ENCODE measurements around the gene PARL. TPM values are rescaled to one million over a fixed set of nuclear protein-coding genes. Genes with fewer than 3 reads are reported as not detected.

The PARL gene
- polyA plus RNA-seq, 3 donors = 51.4 to 57.0 (median 55.0) TPM

DNA sequence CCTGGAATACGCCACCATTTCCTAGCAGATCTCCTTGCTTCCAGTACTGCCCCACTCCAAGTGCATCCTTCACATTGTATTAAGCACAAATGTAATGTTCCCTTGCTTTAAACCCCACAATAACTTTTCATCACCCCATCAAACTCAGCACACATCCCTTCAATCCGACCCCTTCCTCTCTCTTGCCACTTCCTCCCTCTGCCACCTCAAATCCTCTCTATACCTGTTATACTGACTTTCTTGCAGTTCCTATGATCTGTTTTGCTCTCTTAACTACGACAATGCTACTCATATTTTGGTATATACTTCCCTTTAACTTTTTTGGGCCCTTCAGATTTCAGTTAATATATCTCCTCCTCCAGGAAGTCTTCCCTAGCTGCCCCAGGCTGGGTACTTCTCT, 14.1 kb downstream of the PARL start:
- no peak for DNase-seq

DNA sequence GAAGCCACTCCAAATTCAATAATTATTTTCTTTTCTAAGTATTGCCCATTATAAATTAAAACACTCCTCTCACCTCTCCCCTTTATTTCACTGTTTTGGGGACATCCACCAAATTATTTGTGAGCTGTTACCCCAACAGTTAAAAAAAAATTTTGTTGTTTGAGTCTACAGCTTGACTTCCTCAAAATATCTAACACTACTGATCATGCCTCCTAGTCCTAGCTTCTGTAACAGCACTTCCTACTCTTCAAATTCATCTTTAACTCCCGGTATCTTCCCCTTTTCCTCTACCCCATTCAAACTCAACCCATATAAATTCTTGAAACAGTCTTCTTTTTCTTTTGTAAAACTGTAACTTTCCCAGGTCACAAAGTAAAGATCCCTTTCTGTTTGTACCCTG, 15.9 kb downstream of the PARL start:
- no peak for DNase-seq

DNA sequence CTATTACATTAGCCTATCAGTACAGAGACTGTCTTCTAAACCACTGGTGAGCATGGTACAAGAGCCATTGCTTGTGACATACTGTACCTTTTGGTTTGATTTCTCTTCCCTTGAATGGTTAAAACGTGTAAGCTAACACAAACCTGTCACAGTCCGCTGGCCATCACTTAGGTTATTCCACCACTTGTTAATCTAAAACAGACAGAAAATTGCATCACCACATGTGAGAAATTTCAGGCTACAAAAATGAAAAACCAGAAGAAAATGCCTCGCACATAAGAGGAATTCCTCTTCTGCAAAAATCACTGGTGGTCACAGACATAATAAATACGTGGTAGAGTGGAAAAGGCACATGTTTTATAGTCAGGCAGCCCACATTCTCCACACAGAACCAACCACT, 22.1 kb downstream of the PARL start:
- DNase-seq = no peak

DNA sequence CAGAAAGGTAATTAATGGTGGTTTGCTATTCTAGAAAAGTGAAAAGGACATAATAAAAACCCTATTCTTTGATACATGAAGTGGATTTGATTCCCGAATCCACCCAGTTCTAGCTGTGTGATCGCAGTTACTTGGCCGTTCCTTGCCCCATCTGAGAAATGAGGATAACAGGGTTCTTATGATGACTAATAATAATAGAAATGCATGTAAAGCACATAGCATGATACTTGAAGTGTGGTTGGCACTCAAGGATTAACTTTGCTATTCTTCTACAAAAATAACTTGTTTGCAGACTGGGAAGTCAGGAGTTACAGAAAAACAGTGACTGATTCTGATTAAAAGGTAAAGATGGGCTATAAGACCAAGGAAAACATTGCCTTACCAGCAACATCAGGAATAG, 26.8 kb downstream of the PARL start:
- DNase-seq = no peak

DNA sequence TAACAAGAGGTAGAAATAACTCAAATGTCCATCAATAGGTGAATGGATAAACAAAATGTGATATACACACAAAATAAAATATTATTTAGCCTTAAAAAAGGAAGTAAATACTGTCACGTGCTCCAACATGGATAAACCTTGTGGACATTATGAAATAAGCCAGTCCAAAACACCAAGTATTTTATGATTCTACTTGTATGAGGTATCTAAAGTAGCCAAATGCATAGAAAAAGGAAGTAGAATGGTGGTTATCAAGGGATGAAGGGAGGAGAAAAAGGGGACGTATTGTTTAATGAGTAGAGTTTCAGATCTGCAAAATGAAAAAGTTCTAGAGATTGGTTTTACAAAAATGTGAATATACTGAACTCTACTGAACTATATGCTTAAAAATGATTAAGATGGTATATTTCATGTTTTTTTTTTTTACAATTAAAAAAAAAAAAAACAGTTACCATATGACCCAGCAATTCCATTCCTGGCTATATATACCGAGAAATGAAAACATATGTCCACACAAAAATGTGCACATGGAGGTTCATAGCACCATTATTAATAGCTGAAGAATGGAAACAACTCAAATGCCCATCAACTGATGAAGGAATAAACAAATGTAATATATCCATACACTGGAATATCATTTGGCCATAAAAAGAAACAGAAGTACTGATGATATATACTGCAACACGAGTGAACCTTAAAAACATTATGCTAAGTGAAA, 30.2 kb downstream of the PARL start:
- no peak for DNase-seq

DNA sequence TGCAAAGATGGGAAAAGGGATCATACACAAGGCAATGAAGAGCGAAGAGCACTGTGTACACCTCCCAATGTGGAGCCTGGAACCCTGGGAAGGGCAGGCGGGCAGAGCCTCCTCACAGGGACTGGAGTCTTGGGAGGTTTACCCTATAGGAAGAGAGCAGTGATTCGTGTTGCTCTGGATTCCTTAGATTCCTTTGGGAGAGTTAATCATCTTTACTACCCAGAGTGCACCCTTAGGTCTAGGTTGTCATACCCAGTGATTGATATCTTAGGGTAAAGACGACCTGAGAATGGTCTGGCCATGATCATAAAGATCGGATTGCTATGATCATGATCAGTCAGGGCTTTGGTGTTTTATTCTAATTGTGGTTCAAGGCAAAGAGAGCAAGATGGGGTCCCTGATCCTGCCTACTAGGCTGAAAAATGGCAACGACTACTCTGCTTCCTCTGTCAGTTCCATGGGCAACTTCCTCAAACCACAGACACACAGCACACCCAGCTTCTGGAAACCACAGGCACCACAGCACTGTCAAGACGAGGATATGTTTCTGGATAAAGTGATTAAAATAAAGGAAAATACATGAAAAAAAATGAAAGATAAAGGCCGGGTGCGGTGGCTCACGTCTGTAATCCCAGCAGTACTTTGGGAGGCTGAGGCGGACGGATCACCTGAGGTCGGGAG, 38.9 kb downstream of the PARL start:
- no peak for DNase-seq

DNA sequence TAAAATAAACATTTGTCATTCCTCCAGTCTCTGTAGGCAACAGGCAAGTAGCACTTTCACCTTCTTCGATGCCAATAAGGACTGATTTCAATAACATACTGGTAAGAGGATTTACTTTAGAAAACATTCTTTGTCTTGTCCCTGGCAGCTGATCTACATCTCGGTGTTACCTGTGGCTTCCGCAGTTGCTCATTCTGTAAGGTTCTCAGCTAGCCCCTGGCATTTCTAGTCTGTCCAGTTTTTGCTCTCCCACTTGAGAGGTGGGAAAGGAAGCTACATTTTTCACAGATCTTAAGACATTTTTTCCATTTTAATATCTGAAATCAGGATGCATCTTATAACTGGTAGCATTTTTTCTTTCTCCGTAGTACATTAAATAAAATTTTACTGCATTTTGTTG, 39.6 kb downstream of the PARL start:
- DNase-seq = no peak

DNA sequence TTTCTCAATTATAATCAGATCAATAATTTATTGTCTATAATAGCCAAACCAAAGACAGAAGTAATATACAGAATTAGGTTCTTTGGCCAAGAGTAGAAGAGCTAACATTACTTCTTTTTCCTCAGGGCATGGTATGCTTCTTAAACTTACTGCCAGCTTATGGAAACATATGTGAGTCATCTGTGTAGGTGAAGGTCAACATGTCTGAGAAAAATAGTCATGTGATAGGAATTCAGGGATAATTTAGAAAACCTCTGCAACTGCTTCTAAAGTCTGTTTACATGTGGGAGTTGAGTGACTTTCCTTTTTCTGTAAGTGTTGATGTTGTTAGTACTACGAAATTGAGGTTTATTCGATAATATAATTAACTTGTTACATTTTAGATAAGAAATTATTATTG, 40.1 kb downstream of the PARL start:
- no peak for DNase-seq

DNA sequence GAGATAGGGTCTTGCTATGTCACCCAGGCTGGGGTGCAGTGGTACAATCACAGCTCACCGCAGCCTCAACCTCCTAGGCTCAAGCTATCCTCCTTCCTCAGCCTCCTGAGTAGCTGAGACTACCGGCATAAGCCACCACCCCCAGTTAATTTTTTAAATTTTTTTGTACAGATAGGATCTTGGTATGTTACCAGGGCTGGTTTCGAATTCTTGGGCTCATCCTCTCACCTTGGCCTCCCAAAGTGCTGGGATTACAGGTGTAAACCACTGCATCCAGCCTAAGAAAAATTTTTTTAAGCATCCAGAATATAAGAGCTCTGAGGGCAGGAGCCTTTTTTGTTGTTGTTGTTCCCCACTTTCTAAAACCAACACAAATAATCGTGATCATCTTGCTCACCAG, 44.9 kb downstream of the PARL start:
- no peak for DNase-seq

DNA sequence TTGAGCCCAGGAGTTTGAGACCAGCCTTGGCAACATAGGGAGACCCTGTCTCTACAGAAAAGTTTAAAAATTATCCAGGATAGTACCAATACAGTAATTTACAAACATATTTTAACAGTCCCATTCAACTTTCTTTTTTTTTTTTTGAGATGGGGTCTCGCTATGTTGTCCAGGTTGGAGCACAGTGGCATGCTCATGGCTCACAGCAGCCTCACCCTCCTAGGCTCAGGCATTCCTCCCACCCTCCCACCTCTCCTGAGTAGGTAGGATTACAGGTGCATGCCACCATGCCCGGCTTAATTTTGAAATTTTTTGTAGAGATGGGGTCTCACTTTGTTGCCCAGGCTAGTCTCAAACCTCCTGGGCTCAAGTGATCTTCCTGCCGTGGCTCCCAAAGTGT, 46.8 kb downstream of the PARL start:
- DNase-seq = no peak

DNA sequence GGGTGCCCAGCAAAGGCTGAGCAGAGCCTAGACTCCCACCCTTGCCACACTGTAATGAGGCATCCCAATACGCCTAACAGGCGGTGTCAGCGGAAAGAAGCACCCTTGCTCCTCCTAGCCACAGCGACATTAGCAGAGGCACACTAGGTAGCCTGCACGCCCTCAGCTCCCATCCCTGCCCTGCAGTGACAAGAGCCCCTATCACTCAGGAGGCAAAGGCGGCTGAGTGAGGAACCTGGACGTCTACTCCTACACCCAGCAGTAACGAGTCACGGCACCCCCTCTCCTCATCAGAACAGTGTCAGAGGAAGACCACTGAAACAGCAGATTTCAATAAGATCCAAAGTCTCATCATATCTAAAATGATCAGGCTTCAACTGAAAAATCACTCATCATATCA, 47.3 kb downstream of the PARL start:
- DNase-seq = no peak

DNA sequence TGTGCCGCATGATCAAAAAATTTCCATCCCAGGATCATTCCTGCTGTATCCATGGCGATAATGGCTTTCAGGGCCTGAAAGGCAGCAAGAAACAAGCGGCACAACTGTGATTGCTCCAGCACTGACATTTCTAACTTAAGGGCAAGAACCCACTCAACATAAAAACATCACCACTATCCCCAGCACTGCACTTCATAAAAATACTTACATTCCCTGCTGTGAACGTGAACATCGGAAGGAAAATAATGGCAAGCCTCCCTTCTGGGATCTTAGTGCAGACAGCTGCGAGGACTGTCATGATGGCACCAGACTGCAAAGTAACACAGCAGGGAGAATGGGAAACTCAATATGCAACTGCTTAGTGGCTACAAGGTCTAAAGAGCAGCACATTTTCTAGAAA, 51.2 kb downstream of the PARL start:
- no peak for DNase-seq

DNA sequence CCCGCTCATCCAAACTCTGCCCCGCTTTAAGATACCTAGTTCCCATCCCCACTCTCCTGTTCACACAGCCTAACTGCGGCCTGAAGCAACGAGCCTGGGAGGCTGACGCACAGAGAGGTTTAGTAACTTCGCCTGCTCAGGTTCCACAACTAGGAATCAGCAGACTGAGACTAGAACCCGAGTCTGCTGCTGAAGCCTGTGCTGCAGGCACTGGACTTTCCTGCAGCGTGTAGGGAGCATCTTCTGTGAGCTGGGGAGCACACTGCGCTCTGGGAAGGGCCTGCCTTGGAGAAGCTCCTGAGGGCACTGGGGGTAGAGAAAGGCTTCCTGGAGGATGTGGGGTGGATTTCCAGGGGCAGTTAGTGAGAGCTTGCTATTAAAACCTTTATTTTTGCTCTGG, 54.5 kb downstream of the PARL start:
- no peak for DNase-seq

DNA sequence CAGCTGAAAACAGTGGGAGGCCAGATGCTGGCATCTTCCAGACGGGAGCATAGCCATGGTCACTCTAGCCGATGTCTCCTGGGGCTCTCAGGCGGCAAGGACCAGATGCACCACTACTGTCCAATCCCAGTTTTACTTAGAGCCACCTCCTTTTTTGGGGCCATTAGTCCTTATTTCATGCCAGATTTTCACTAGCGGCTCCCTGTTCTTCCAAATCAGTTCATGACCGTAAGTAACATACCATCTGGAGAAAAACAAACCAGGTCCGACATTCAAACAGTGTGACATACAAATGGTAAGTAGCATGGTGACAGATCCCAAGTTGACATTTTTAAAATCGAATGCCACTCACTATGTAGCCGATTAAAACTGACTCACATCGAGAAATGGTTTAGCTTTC, 55.2 kb downstream of the PARL start:
- no peak for DNase-seq

DNA sequence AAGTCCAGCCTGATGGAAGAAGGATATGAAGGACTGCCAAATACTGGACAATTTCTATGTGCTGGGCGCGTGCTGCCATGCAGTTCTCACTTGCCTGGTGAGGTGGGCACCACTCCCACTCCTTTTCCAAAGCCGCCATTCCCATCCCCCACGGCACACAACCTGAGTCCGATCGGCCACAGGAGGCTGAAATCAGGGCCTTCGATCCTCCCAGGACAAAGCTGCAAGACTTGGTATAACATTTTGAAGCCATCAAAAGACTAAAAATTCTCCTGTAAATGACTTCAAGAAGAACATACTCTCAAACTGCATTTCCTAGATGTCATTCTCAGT, 56.2 kb downstream of the PARL start:
- no peak for DNase-seq

DNA sequence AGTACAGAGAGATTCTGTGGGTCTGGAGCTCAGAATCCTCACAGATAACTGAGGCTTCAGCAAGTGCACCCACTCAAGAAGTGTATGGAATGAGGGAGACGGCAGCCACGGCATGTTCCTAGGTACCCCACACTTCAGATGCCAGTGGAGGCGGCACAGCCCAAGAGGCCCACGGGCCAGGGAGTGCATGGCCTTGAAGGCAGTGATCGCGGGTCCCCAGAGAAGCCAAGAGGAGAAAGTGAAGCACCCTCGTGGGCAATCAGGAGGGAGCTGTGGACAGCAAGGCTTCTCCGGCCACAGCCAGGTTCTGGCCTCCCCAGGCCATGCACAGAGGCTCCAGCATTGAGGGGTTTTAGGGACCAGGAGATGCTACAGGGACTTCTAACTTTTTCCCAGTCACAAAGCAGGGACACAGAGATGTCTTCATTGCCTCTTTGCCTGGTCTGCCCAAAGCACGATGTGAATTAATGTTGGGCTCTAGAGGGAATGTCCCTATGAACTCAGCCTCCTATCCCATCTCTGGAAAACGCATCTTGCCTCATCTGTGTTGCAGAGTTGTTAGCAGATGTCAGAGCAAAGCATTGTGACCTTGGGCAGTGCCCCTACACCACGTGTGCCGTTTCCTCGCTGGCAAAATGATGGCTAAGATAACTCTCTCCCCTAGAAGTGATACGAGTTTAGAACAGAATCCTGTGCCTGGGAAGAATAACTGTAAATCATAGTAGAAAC, 56.7 kb downstream of the PARL start:
- no peak for DNase-seq

DNA sequence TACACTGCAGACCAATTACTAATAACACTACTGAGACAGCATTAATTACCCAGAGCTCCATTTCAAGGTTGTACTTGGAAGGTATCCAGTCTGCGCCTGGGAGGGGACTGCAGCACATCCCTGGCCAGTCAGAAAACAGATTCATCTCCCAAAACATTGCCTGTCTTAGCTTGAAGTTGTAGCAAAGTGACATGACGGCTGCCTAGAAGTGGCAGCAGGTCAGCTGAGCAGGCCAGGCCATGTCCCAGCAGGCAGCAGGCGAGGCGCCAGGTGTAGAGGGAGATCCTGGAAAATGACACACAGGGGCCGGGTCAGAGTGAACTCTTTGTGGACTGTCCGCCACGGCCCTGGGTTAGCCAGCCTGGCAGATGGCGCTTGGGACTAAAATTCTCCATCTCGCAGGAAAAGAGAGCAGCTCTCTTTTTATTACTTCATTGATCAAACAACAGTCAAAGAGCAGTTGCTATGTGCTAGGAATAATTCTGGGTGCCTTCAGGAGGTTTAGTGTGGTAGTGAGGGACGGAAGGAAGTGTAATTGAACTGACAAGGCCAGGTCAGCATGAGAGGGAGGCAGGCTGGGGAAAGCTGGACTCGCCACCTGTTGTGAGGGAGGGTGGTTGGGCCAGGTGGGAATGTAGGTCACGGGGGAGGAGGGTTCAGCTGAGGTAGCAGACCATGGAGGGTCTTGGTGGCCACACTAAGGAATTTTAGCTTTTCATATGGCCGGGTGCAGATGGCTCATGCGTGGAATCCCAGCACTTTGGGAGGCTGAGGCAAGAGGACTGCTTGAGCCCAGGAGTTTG, 58.0 kb downstream of the PARL start:
- no peak for DNase-seq

DNA sequence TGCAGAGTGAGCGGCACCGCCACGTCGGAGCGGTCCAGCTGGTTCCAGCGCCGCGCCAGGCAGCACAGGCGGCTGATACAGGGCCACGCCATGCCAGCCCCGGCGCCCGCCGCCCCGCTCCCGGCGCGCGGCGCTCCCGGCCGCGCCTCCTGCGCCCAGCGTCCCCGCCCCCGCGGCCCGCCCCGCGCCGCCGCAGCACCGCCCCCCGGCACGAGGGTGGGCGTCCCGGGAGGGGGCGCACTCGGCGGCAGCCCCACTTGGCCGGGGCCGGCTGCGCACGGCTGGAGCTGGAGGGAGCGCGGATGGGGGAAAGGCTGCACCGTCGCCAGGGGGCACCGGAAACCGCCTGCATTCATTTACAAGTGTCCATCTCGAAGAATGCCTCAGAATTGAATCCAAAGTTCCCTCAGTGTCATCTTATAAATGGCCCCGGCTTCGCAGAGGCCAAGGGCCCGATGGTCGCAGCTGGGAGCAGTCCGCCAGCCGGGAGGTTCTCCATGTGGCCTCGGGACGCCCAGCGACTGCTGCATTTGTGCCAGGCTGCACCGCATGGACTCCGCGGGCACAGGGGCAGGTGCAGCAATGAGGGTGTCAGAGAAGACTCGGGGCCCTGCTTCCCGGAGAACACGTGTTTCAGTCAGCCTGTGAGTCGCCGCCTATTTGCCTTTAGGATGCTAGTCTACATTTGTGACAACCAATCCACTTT, 59.1 kb downstream of the PARL start, which contains the start of gene MAP6D1:
MAP6D1 (minus strand) TSS at position 122 of the 706 bp plus-strand sequence; CDS start at position 92, 30 bp downstream.
- peak; percentile 60 for DNase-seq

DNA sequence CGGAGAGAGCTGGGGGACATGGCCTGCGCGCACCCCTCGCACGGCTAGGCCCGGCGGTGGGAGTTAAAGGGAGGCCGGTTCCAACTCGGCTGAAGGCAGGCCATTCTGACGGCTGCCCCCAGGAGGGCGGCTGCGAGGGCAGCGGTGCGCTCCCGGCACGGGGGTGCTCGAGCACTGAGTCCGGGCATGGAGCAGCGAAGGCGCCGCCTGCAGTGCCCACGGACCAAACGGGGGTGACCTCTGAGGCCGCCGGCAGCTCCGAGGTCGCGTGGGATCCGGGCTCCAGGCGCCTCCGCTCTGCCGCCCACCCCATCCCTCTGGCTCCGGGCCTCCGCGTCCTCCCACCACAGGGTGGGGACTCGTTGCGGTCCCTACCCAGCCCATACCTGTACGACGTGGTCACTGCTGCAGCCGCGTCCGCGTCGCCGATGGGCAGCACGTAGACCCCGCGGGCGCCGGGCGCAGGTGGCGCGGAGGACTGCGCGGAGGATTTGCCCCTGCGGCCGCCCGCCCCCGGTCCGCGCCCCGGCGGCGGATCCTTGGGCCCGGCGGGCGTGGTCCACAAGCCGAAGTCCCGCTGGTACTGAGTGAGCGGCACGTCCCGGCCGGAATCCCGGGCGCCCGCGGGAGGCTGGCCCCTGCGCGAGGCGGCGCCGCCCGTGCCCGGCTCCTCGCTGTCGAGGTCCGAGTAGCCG, 59.8 kb downstream of the PARL start:
- no peak for DNase-seq

DNA sequence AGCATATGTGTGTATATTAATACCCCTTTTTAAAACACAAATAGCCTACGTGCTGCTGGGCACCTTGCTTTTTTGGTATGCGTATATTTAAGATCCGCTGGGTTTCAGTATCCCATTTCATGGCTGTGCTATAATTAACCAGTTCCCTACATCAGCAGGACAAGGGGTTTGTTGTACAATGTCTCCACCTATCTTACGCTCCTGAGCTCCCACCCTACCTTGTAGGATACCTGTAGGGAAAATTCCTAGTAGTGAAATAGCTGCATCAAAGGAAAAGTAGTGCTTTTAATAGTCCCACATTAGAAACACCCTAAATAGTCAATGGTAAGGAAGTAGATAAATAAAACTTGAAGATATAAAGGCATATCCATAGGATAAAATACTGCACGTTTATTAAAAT, 60.7 kb downstream of the PARL start:
- no peak for DNase-seq

DNA sequence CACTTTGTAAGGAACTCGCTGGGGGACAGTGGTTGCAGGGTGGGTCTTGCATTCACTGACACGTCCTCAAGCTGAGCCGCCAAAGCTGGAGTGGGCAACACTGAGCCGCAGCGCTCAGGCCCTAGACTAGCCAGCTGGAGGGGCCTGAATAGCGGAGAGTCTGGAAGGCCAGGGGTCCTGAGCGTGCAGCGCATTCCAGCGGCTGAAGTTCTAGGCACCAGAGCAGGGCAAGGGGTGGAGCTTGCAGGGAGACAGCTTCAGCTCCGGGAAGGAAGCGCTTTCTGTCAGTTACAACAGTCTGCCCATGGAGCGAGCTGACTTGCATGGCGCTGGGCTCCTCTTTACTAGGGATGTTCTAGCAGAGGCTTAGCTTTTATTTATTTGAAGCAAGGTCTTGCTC, 62.0 kb downstream of the PARL start:
- no peak for DNase-seq
